H1 (cell line): ENCODE data around the gene AOPEP.

Experiments
- EZH2 ChIP-seq: fragments of 200-600 bp; sonication (generic); IDR thresholded peaks from 2 replicates; pipeline ENCODE4 v1.7.1; 2012; ENCODE audit warnings: low read depth, mild to moderate bottlenecking, moderate library complexity, low read length, inconsistent platforms; ENCODE audit not compliant: severe bottlenecking
- POLR2A ChIP-seq, 2 experiments: IDR thresholded peaks; 1 replicate in 1 of 2; 2 replicates in 1 of 2; pipeline ENCODE4 v1.6.1; 2011; ENCODE audit warnings: low read depth in 2 of 2, low read length in 2 of 2, mild to moderate bottlenecking in 2 of 2; ENCODE audit errors: control extremely low read depth in 1 of 2
- SIN3A ChIP-seq, 2 experiments: IDR thresholded peaks in 1 of 2; conservative IDR thresholded peaks in 1 of 2; 2 replicates each; pipeline ENCODE4 v1.6.1; 2011 to 2012; ENCODE audit warnings: low read length in 2 of 2, improper control_type of control experiment in 1 of 2, low read depth in 1 of 2, mild to moderate bottlenecking in 1 of 2
- ZNF274 ChIP-seq: IDR thresholded peaks from 2 replicates; pipeline ENCODE4 v1.7.0; 2012; ENCODE audit warnings: low read length, borderline replicate concordance; ENCODE audit errors: extremely low read depth
- TF ChIP-seq, protein P1 (sequence below), 3 experiments: IDR thresholded peaks; 1 replicate in 2 of 3; 2 replicates in 1 of 3; pipeline versions ENCODE4 v1.5.1 to v1.6.1; 2011; ENCODE audit warnings: low read length in 3 of 3, mild to moderate bottlenecking in 3 of 3, inconsistent platforms in 2 of 3, low read depth in 1 of 3, moderate library complexity in 1 of 3; ENCODE audit not compliant: insufficient read depth in 1 of 3; ENCODE audit errors: control extremely low read depth in 1 of 3
- TF ChIP-seq, protein P2 (sequence below): IDR thresholded peaks from 2 replicates; pipeline ENCODE4 v1.6.1; 2012; ENCODE audit warnings: low read length, inconsistent platforms

DNA sequence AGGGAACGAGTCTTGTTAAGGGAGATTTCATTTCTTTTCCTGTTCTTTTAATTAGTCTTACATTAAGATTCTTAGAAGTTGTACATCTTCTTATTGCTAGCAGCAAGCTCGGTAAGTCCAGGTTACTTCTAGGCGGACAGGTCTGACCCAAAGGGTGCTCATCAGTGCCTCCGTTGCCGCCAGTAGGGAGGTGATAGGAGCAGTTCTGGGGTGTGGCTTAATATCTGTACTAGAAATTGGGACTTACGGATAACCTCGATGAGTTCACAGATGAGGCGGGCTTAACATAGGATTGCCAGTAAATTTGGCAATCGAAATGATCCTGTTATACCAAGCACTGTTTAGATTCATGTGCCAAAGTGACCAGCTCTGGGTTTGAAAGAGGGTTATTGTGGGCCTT is 312.2 kb downstream of the AOPEP start:
- TF ChIP-seq, protein P1, sequence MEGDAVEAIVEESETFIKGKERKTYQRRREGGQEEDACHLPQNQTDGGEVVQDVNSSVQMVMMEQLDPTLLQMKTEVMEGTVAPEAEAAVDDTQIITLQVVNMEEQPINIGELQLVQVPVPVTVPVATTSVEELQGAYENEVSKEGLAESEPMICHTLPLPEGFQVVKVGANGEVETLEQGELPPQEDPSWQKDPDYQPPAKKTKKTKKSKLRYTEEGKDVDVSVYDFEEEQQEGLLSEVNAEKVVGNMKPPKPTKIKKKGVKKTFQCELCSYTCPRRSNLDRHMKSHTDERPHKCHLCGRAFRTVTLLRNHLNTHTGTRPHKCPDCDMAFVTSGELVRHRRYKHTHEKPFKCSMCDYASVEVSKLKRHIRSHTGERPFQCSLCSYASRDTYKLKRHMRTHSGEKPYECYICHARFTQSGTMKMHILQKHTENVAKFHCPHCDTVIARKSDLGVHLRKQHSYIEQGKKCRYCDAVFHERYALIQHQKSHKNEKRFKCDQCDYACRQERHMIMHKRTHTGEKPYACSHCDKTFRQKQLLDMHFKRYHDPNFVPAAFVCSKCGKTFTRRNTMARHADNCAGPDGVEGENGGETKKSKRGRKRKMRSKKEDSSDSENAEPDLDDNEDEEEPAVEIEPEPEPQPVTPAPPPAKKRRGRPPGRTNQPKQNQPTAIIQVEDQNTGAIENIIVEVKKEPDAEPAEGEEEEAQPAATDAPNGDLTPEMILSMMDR (IDR thresholded peaks at IDR 0.05; ENCODE audit: control extremely low read depth in 1 of 3, insufficient read depth in 1 of 3, low read depth in 1 of 3, low read length in 3 of 3), result no peak
- TF ChIP-seq POLR2A (IDR thresholded peaks at IDR 0.05; ENCODE audit: control extremely low read depth in 1 of 2, low read depth in 2 of 2, low read length in 2 of 2) (no peak), ZNF274 (no peak), EZH2 (no peak), SIN3A (conservative IDR thresholded peaks at IDR 0.05 in 1 of 2, IDR thresholded peaks at IDR 0.05 in 1 of 2; ENCODE audit: low read depth in 1 of 2, low read length in 2 of 2) (no peak)
- TF ChIP-seq, protein P2, sequence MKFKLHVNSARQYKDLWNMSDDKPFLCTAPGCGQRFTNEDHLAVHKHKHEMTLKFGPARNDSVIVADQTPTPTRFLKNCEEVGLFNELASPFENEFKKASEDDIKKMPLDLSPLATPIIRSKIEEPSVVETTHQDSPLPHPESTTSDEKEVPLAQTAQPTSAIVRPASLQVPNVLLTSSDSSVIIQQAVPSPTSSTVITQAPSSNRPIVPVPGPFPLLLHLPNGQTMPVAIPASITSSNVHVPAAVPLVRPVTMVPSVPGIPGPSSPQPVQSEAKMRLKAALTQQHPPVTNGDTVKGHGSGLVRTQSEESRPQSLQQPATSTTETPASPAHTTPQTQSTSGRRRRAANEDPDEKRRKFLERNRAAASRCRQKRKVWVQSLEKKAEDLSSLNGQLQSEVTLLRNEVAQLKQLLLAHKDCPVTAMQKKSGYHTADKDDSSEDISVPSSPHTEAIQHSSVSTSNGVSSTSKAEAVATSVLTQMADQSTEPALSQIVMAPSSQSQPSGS, result no peak
